Activated CD4-positive, CD25-positive, alpha-beta regulatory T cell treated with anti-CD3 and anti-CD28 coated beads, Interleukin-2, amount 50 U/mL, for 16 hours (primary cell): ENCODE measurements around the gene SYT17.

Source experiments
- DNase-seq: peaks from one replicate; pipeline ENCODE4 v3.0.0-alpha.2; 2020; ENCODE audit warnings: low read depth, low spot score

Gene SYT17

GRCh38 chr16:19139436-19140091 lies 28.5 kb upstream of the SYT17 start:
- no peak for DNase-seq

DNA sequence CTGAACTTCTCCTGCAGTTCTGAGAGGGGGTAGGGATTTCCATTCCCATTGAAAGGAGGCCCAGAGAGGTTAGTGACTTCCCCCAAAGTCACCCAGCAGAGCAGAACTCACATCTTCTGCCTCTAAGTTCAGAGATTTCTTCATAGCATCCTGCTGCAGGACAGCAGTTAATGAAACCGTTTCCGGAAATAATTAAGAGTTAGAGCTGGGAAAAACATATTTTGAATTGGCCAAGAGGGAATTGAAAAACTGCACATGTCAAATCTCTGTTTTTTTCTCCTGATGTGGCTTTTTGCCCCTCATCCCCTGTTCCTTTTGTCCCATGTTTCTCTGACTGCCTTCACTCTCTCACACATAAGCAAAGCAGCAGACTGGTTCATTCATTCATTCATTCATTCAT lies 27.6 kb upstream of the SYT17 start:
- no peak for DNase-seq

GRCh38 chr16:19142939-19143598 lies 25.0 kb upstream of the SYT17 start:
- no peak for DNase-seq

DNA sequence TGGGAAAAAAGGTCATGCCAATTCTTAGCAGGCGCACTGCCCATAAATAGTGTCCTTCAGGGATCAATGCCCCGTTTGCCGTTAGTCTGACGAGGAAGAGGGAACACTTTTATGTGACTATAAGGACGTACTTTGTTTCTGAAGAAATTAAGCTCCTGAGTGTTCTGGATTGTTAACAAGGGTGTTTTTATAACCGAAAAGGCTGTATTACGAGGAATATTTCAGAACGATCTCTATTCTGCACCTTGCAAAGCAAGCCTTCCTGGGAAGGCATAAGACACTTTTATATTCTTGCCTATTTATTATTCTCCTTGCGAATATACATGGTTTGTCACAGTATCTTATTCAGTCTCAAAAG lies 24.5 kb upstream of the SYT17 start:
- no peak for DNase-seq

GRCh38 chr16:19145010-19145409 lies 23.0 kb upstream of the SYT17 start:
- no peak for DNase-seq

GRCh38 chr16:19147126-19147525 lies 20.9 kb upstream of the SYT17 start:
- DNase-seq, result no peak

DNA sequence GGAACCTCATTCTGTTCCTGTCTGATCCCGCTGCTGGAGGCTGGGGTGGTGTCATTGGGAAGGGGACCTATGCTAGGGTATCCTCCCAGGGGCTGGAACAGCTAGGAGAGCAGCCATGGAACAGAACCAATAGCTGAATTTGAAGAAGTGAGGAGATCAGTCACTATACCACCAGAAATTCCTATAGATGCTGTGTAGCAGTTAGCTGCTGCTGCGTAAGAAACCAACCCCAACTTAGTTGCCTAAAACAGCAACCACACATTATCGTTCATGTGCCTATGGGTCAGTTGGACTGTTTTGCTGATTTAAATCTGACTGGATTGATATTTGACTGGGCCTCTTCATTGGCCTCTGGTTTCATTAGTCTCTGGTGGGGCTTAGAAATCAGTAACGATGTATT lies 20.4 kb upstream of the SYT17 start:
- no peak for DNase-seq

GRCh38 chr16:19148189-19148588 lies 19.9 kb upstream of the SYT17 start:
- no peak for DNase-seq

DNA sequence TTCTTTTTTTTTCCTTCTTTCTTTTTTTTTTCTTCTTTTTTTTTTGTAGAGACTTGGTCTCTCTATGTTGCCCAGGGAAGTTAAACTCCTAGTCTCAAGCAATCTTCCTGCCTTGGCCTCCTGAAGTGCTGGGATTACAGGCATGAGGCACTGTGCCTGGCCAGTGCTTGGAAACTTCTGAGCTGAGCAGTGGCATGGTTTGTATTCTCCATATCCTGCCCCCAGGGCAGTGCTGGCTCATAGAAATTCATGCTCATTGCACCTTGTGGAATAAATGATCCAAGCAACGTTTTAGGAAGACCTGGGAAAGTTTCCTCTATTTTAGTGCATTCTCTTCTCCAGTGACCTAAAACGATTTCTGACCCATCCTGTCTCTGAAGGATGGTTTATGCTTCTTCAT lies 16.7 kb upstream of the SYT17 start:
- no peak for DNase-seq

- no peak for DNase-seq
Measured at GRCh38 chr16:19152042-19152441, 16.0 kb upstream of the SYT17 start.

- no peak for DNase-seq
Measured at GRCh38 chr16:19153876-19154275, 14.2 kb upstream of the SYT17 start.

DNA sequence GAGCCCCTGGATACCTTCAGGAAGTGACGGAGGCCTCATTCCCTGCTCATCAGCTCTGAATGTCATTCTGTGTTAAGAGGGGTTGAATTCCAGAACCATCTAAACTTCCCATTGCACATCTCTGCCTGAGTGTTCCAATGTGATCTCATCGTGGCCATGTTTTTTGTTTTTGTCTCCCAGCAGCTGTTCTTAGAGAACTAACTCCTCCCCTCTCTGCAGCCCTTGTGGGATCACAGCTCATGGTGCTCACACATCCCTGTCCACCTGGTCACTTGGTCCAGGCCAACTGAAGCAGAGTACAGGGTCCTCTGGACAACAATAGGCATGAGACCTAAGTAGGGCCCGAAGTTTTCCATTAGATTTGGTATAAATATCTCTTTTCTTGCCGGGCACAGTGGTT lies 6.0 kb upstream of the SYT17 start:
- no peak for DNase-seq

- no peak for DNase-seq
Measured at GRCh38 chr16:19163215-19163614, 4.8 kb upstream of the SYT17 start.

- no peak for DNase-seq
Measured at GRCh38 chr16:19164285-19164684, 3.8 kb upstream of the SYT17 start.

DNA sequence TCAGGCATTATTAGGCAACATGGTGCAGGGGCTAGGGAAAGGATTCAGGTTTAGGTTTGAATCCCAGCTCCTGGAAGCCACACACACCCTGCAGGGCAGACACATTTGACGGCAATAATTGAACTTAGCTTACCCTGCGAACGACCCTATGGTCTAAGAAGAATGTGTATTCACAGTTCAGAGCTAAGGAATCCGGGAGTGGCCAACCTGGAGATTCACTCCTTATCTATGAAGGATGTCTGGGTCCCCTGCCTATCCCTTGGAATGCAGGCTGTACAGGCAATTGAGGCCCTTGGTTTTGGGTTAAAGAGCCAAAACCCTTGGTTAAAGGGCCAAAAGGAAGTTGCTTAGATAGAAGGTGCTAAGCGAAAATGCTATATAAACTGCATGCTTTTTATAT lies 2.9 kb upstream of the SYT17 start:
- DNase-seq, result no peak

DNA sequence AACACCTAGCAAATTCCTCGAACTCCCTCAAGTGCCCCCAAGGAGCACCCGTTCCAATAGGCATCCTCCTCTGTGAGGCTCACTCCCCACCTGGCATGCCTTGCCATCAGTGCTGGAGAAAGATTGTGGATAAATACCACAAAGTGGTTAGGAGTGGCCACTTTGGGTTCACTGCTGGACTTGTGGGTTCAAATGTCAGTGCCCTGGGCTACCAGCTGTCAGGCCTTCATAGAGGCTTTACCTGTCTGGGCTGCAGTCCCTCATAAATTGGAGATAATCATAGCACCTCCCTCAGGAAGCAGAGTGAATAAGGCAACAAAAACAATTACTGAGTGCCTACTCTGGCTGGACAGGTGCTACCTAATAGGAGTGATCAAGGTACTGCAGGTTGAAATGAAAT lies 1.5 kb upstream of the SYT17 start:
- DNase-seq, result no peak

- DNase-seq, result no peak
Measured at GRCh38 chr16:19168371-19169081, 486 bp downstream of the SYT17 start.

DNA sequence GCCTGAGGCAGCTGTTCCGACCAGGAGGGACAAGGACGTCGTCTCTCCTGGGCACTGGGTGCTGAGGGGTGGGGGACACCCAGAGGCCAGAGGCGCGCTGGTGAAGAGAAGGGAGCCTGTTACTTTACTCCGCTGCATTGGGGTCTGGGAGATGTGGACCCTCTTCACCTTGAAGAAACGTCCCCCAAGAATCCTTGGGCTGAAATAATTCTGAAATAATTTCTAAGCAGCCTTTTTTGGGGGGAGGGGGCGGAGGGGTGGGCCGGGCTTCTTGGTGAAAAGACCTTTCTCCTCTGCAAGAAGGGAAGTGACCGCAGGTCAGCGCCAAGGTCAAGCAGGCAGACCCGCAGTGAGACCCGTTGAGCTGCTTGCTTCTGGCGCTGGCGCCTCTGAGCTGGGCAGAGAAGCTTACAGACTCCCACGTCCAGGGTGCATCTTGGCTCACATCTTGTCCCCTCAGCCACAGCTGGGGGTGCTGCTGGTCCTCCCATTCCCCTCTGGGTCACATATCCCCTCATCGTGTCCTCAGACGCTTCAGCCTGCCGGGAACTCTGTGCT lies 1.1 kb downstream of the SYT17 start:
- no peak for DNase-seq

DNA sequence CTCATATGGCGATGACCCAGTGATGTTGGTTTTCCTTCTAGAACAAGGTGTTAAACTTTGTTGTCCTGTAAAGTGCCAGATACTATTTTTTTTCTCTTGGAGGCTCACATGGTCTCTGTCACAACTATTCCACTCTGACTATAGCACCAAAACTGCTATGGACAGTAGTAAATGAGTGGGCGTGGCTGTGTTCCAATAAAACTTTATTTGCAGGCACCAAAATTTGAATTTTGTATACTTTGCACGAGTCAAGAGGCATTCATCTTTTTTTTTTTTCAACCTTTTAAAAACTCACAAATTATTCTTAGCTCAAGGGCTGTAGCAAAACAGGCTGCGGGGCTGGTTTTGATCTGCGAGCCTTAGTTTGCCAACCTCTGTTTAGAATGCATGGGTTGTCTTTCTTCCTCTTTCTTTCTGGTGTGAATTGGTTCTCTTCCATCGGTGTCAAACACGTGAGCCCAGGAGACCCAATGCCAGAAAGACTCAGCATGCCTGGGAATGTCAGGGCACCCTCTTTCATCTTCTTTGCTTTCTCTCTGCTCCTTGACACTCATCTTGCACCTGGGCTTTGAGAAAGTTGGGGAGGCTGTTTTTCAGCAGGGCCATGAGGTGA lies 2.1 kb downstream of the SYT17 start:
- no peak for DNase-seq

- no peak for DNase-seq
Measured at GRCh38 chr16:19172098-19172780, 4.2 kb downstream of the SYT17 start.

DNA sequence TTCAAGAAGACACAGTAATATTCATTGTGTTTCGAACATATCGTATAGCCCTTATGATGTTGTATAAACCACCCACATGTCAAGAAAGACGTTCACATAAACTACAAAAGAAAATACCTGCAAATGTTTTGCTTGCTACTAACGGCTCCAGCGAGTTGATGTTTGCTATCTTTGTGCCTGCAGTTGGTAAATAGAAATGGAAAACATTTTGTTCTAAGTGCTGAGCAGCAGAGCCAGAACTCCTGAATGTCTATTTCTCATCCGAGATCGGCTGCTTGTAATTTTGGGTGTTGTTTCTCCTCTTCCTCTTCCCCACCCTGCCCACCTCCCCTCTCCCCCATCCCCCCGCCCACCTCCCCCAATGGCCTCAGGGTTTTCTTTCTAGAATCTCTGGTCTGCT lies 5.0 kb downstream of the SYT17 start:
- DNase-seq, result no peak
